GM19372 (cell line): ENCODE data around the gene KDM6B.

Experiments
- ATAC-seq: cut with Tn5 transposase; IDR thresholded peaks from one replicate; pipeline ENCODE4 v1.9.1; 2021; ENCODE audit warnings: mild to moderate bottlenecking, low read depth, moderate library complexity; ENCODE audit not compliant: unreplicated experiment

The KDM6B gene

GRCh38 chr17:7849130-7849750, 15.2 kb downstream of the KDM6B start:
- no peak for ATAC-seq

GRCh38 chr17:7849751-7850504, 15.9 kb downstream of the KDM6B start:
- no peak for ATAC-seq

GRCh38 chr17:7850701-7851437, 16.9 kb downstream of the KDM6B start:
- no peak for ATAC-seq

DNA sequence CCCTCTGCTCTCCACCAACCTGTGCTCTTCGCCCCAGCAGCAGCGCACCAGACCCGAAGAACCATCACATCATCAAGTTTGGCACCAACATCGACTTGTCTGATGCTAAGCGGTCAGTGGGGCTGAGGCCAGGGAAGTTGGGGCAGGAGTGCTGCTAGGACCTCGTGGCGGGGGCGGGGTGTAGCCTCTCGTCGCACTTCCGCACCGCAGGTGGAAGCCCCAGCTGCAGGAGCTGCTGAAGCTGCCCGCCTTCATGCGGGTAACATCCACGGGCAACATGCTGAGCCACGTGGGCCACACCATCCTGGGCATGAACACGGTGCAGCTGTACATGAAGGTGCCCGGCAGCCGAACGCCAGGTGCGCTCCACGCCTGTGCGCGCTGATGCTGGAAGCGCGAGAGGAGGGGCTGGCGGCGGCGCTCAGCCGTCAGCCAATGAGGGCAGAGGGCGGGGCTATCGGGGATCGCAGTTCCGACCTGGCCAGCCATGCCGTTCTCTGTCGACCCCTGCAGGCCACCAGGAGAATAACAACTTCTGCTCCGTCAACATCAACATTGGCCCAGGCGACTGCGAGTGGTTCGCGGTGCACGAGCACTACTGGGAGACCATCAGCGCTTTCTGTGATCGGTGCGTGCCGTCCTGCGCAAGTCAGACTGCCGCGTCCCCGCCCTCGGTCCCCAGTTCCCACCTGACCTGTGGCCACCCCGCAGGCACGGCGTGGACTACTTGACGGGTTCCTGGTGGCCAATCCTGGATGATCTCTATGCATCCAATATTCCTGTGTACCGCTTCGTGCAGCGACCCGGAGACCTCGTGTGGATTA, 17.6 kb downstream of the KDM6B start:
- ATAC-seq: peak; percentile 81

DNA sequence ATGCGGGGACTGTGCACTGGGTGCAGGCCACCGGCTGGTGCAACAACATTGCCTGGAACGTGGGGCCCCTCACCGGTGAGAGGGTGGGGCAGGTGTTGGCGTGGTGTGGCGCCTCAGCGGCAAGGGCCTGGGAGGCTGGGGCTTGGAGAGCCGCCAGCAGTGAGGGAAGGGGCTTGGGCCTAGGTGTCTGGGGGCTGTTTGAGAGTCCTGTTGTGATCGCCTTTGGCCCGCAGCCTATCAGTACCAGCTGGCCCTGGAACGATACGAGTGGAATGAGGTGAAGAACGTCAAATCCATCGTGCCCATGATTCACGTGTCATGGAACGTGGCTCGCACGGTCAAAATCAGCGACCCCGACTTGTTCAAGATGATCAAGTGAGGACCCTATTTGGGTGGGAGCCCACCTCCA, 18.2 kb downstream of the KDM6B start:
- no peak for ATAC-seq

- no peak for ATAC-seq
These were observed 19.1 kb downstream of the KDM6B start for GRCh38 chr17:7852919-7853690.

- ATAC-seq: no peak
These were observed 19.6 kb downstream of the KDM6B start for GRCh38 chr17:7853691-7854038.

DNA sequence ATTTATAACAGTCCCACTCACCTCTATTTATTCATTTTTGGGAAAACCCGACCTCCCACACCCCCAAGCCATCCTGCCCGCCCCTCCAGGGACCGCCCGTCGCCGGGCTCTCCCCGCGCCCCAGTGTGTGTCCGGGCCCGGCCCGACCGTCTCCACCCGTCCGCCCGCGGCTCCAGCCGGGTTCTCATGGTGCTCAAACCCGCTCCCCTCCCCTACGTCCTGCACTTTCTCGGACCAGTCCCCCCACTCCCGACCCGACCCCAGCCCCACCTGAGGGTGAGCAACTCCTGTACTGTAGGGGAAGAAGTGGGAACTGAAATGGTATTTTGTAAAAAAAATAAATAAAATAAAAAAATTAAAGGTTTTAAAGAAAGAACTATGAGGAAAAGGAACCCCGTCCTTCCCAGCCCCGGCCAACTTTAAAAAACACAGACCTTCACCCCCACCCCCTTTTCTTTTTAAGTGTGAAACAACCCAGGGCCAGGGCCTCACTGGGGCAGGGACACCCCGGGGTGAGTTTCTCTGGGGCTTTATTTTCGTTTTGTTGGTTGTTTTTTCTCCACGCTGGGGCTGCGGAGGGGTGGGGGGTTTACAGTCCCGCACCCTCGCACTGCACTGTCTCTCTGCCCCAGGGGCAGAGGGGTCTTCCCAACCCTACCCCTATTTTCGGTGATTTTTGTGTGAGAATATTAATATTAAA, 20.2 kb downstream of the KDM6B start:
- ATAC-seq: no peak

DNA sequence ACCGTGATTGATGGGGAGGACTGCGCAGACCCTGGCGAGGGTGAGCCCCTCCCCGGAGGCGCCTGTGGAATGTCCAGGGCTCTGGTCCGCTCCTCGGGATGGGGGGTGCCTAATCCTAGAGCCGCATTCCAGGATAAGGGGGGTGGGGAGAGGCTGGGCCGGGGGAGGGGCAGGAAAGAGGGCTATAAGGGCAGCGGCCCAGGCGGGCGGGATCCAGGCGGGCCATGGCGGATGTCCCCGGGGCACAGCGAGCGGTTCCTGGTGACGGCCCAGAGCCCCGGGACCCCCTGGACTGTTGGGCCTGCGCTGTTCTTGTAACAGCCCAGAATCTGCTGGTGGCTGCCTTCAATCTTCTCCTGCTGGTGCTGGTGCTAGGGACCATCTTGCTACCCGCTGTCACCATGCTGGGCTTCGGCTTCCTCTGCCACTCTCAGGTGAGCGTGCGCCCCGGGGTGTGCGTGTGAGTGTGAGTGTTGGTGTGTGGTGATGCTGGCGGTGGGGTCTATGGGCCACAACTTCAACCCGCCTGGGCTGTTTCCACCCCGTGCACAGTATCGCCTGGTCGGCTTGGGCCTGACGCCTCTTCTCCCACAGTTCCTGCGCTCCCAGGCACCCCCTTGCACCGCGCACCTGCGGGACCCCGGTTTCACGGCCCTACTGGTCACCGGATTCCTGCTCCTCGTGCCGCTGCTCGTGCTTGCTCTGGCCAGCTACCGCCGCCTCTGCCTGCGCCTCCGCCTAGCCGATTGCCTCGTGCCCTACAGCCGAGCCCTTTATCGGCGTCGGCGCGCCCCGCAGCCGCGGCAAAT, 21.0 kb downstream of the KDM6B start, which contains the start of gene TMEM88:
TSS of gene TMEM88 (plus strand) at position 216 of the 809 bp plus-strand sequence. CDS start at position 225, 9 bp downstream.
- no peak for ATAC-seq

DNA sequence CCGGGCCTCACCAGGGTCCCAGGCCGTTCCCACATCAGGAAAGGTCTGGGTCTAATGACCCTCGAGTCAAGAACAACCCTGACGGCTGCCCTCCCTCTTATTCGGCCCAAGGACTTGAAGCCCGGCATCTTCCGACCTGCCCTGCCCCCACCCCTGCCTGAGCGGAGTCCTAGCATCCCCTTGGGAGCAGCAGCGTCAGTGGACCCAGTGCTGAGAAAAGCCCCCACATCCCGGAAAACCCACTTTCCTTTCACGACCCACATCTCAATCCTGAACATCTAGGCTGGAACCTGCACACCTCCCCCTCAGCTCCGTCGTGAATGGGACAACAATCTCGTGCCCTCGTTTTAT, 21.6 kb downstream of the KDM6B start:
- no peak for ATAC-seq

DNA sequence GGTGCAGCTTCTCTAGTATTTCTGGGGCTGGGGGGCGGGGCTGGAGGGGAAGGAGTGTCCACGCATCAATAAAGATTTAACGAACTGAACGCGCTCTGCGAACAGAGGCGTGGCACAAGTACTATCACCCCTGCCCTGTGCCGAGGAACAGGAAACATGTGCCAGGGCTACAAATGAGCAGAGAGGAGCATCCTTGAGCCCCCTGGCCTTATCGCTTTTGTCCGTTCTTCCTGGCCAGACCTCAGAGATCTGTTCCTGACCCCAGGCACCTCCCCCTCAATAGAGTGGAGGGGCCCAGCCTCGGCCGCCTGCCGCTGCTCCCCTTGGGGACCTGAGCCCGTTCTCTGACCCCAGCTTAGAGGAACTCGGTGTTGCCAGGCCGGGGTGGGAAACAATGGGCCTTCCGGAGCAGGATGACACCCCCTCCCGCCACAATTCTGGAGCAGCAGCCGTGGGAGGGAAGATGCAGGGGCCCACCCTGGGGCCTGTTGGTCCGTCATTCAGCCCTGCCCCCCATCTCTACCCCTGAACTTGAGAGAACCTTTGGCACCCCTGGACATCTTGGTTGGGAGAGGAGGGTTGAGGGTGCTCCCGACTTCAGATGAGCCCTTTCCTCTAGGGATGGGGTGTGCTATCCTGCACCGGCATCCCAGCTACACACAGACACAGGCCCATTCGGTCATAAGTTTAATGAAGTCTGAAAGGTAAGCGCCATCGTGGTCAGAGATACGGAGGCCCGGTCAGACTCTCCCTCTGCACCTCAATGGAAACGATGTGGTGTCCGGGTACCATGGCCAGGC, 22.2 kb downstream of the KDM6B start:
- no peak for ATAC-seq

DNA sequence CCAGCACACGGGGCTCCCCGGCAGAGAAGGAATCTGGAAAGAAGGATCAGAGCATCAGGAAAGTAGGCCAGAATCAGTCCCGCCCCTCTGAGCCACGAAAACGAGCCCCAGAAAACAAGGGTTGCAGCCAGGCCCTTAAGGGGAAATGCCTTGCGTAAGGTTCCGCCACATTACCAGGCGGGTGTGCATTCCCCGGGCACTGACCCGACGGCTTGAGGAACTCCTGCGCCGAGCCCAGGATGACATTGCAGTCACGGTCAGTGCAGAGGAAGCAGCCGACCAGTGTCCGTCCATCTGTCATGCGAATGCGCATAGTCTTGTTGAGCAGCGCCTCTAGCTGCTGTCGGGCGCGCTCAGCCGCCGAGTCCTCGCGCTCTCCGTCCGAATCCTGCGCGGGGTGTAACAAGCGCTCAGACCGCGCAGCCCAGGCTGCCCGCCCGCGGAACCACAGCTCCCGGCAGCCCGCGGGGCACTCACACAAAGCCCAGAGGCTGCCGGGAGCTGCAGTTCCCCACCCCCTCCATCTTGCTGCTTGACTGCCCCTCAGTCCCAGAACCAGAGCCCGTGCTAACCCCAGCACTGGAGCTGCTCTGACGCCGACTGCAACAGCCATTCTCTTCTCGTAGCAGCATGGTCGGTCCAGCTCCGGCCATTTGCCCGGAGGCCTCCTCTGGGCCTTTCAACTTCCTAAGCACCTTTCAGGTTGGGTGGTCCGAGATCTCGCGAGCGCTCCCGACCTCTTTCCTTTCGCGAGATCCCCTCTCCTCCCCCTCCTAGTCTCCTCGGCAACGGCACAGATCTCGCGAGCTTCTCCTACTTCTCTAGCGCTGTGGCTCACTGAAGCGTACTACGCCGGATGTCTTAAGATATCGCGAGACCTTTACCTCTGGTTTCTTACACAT, 23.0 kb downstream of the KDM6B start, which contains the start of gene NAA38:
TSS of gene NAA38 (minus strand) at position 749 of the 902 bp plus-strand sequence. CDS start at position 653, 96 bp downstream.
- ATAC-seq: peak; percentile 71

GRCh38 chr17:7857713-7858521, 23.9 kb downstream of the KDM6B start, which contains the start of gene CYB5D1:
TSS of gene CYB5D1 (plus strand) at chr17:7858003. CDS start at chr17:7858135, 132 bp downstream.
- peak; percentile 35 for ATAC-seq

- no peak for ATAC-seq
These were observed 24.4 kb downstream of the KDM6B start for GRCh38 chr17:7858522-7858810.

DNA sequence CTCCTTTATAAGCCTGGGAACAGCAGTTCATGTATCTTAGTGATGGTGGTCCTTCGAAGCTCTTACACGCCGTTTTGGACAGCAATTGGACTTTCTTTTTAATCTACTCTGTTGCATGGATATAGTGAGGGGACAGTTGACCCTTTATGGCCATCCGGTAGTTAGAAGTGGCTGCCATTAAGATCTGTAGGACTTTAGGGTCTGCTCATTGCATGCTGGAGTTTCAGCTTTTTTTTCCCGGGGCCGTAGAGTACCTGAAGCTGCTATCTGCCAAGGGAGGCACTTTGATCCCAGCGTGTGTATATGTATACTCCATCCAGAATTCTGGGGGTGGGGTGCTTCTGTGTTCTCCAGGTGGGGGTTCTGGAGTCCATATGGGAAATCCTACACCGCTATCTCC, 25.0 kb downstream of the KDM6B start:
- ATAC-seq: no peak
